GM21528 (cell line): Measurements from ENCODE around the gene PLTP.
"Not testable (repeated sequence)": the region's sequence is repeated elsewhere in the genome, so short reads cannot be mapped to it uniquely, and the experiment has no call there.

ENCODE experiments used
- ATAC-seq: cut with Tn5 transposase; IDR thresholded peaks from one replicate; pipeline ENCODE4 v1.9.1; 2021; ENCODE audit warnings: mild to moderate bottlenecking, moderate library complexity; ENCODE audit not compliant: unreplicated experiment, low FRiP score

Gene PLTP

GRCh38 chr20:45944965-45945677, 33.2 kb upstream of the PLTP start:
- ATAC-seq, result no peak

- ATAC-seq, result no peak
These were observed 32.4 kb upstream of the PLTP start for GRCh38 chr20:45944151-45944964.

GRCh38 chr20:45943613-45944012, 31.7 kb upstream of the PLTP start:
- no peak for ATAC-seq

GRCh38 chr20:45940469-45940868, 28.5 kb upstream of the PLTP start:
- no peak for ATAC-seq

GRCh38 chr20:45940053-45940452, 28.1 kb upstream of the PLTP start:
- no peak for ATAC-seq

GRCh38 chr20:45938727-45939438, 26.9 kb upstream of the PLTP start:
- ATAC-seq, result no peak

- no peak for ATAC-seq
These were observed 25.8 kb upstream of the PLTP start for GRCh38 chr20:45937765-45938164.

GRCh38 chr20:45935416-45936046, 23.6 kb upstream of the PLTP start:
- peak; percentile 18 for ATAC-seq

- peak; percentile 71 for ATAC-seq
These were observed 22.8 kb upstream of the PLTP start, which contains the start of gene PCIF1 for GRCh38 chr20:45934586-45935415. PCIF1 (plus strand) TSS chr20:45934683; CDS start chr20:45939000, 4,317 bp downstream.

GRCh38 chr20:45934046-45934585, 22.2 kb upstream of the PLTP start:
- ATAC-seq, result peak; percentile 13

GRCh38 chr20:45933266-45934045, 21.5 kb upstream of the PLTP start:
- ATAC-seq, result no peak

- ATAC-seq, result not testable (repeated sequence)
These were observed 19.7 kb upstream of the PLTP start for GRCh38 chr20:45931680-45932079.

GRCh38 chr20:45927071-45927878, 15.3 kb upstream of the PLTP start:
- no peak for ATAC-seq

GRCh38 chr20:45926731-45927070, 14.7 kb upstream of the PLTP start:
- ATAC-seq, result no peak

GRCh38 chr20:45925821-45926506, 14.0 kb upstream of the PLTP start:
- no peak for ATAC-seq

GRCh38 chr20:45924391-45925261, 12.7 kb upstream of the PLTP start:
- no peak for ATAC-seq
